HEK293T (cell line): ENCODE results near the gene PCSK5.

ENCODE experiments used
- CTCF ChIA-PET: fragments of 350-600 bp; formaldehyde crosslinking; extraction: SDS; loops from one replicate; lab custom pipeline; 2021; ENCODE audit warnings: antibody characterized with exemption, inconsistent platforms; lab: Yijun Ruan, JAX
- POLR2A ChIA-PET: fragments of 350-600 bp; formaldehyde crosslinking; extraction: SDS; loops from one replicate; lab custom pipeline; 2020; ENCODE audit warnings: antibody characterized with exemption, inconsistent platforms; lab: Yijun Ruan, JAX
- DNase-seq: peaks from one replicate; pipeline ENCODE4 v3.0.0; 2012; ENCODE audit warnings: mixed read lengths; ENCODE audit errors: extremely low spot score
- ARNT ChIP-seq: fragments of 450-650 bp; IDR thresholded peaks from 2 replicates; pipeline ENCODE4 v1.6.1; 2017; ENCODE audit warnings: mild to moderate bottlenecking
- BHLHE40 ChIP-seq: fragments of 450-650 bp; IDR thresholded peaks from 2 replicates; pipeline ENCODE4 v1.6.1; 2016; ENCODE audit warnings: mild to moderate bottlenecking, moderate library complexity, borderline replicate concordance
- CTBP1 ChIP-seq: fragments of 450-650 bp; IDR thresholded peaks from 2 replicates; pipeline ENCODE4 v1.6.1; 2016; ENCODE audit warnings: borderline replicate concordance
- ELF4 ChIP-seq: fragments of 450-650 bp; IDR thresholded peaks from 2 replicates; pipeline ENCODE4 v1.6.1; 2017; ENCODE audit warnings: antibody characterized with exemption
- FOXA1 ChIP-seq: fragments of 450-650 bp; IDR thresholded peaks from 2 replicates; pipeline ENCODE4 v1.6.1; 2016; ENCODE audit warnings: mild to moderate bottlenecking
- FOXK2 ChIP-seq: fragments of 450-650 bp; IDR thresholded peaks from 2 replicates; pipeline ENCODE4 v1.6.1; 2016; ENCODE audit warnings: mild to moderate bottlenecking
- FOXM1 ChIP-seq: fragments of 450-650 bp; IDR thresholded peaks from 2 replicates; pipeline ENCODE4 v1.6.1; 2017; ENCODE audit warnings: mild to moderate bottlenecking, borderline replicate concordance
- HDGF ChIP-seq: fragments of 450-650 bp; IDR thresholded peaks from 2 replicates; pipeline ENCODE4 v1.6.1; 2017; ENCODE audit warnings: antibody characterized with exemption, borderline replicate concordance
- L3MBTL2 ChIP-seq: fragments of 450-650 bp; conservative IDR thresholded peaks from 2 replicates; pipeline ENCODE4 v1.6.1; 2016; ENCODE audit warnings: mild to moderate bottlenecking
- LEF1 ChIP-seq: fragments of 450-650 bp; IDR thresholded peaks from 2 replicates; pipeline ENCODE4 v1.6.1; 2017; ENCODE audit warnings: mild to moderate bottlenecking, borderline replicate concordance
- NFRKB ChIP-seq: fragments of 450-650 bp; IDR thresholded peaks from 2 replicates; pipeline ENCODE4 v1.6.1; 2016; ENCODE audit warnings: mild to moderate bottlenecking, moderate library complexity
- PKNOX1 ChIP-seq: fragments of 450-650 bp; IDR thresholded peaks from 2 replicates; pipeline ENCODE4 v1.6.1; 2016
- SP1 ChIP-seq: fragments of 450-650 bp; IDR thresholded peaks from 2 replicates; pipeline ENCODE4 v1.6.1; 2017
- SUZ12 ChIP-seq: fragments of 450-650 bp; IDR thresholded peaks from 2 replicates; pipeline ENCODE4 v1.6.1; 2016; ENCODE audit warnings: mild to moderate bottlenecking
- TARDBP ChIP-seq: fragments of 450-650 bp; IDR thresholded peaks from 2 replicates; pipeline ENCODE4 v1.6.1; 2016
- ZNF384 ChIP-seq: fragments of 450-650 bp; IDR thresholded peaks from 2 replicates; pipeline ENCODE4 v1.6.1; 2016

Gene PCSK5

GRCh38 chr9:76221423-76221822 lies 330.9 kb downstream of the PCSK5 start:
- TF ChIP-seq HDGF: no peak
- DNase-seq: no peak
- CTCF ChIA-PET: interaction anchor here (0.6 kb wide), 1 partner anchor 163 kb away, joined by 3 read pairs; no protein-coding TSS in a partner anchor
- POLR2A ChIA-PET: no interaction called here

- no peak for DNase-seq
- CTCF ChIA-PET: no interaction called here
- POLR2A ChIA-PET: no interaction called here
- TF ChIP-seq FOXK2 (no peak), FOXA1 (no peak), SUZ12 (no peak), ZNF384 (no peak), CTBP1 (no peak), NFRKB (no peak), FOXM1 (no peak), BHLHE40 (no peak), PKNOX1 (no peak), L3MBTL2 (no peak), ELF4 (no peak), TARDBP (no peak), ARNT (no peak), LEF1 (no peak), HDGF (no peak), SP1 (no peak)
Measured at GRCh38 chr9:76223749-76224340, 333.4 kb downstream of the PCSK5 start.

- CTCF ChIA-PET: no interaction called here
- no peak for DNase-seq
- TF ChIP-seq SP1 (no peak), TARDBP (no peak), BHLHE40 (no peak), ELF4 (no peak), SUZ12 (no peak), NFRKB (no peak), FOXM1 (no peak), ARNT (no peak), FOXA1 (no peak), FOXK2 (no peak), CTBP1 (no peak), ZNF384 (no peak), PKNOX1 (no peak)
- POLR2A ChIA-PET: no interaction called here
Measured at GRCh38 chr9:76227156-76227555, 336.7 kb downstream of the PCSK5 start.

- DNase-seq: no peak
- ChIA-PET POLR2A (no interaction called here), CTCF (no interaction called here)
- TF ChIP-seq ELF4: no peak
- no peak for TF ChIP-seq ARNT
- no peak for TF ChIP-seq NFRKB
- no peak for TF ChIP-seq HDGF
- no peak for TF ChIP-seq FOXM1
- no peak for TF ChIP-seq ZNF384
- TF ChIP-seq LEF1: no peak
- no peak for TF ChIP-seq FOXK2
- TF ChIP-seq FOXA1: no peak
- no peak for TF ChIP-seq L3MBTL2
- no peak for TF ChIP-seq PKNOX1
- no peak for TF ChIP-seq BHLHE40
- no peak for TF ChIP-seq CTBP1
- TF ChIP-seq SUZ12: no peak
- TF ChIP-seq SP1: no peak
Measured at GRCh38 chr9:76231001-76231400, 340.5 kb downstream of the PCSK5 start.

- POLR2A ChIA-PET: no interaction called here
- CTCF ChIA-PET: no interaction called here
Measured at GRCh38 chr9:76232861-76233489, 342.5 kb downstream of the PCSK5 start.

GRCh38 chr9:76240578-76240977 lies 350.1 kb downstream of the PCSK5 start:
- no peak for DNase-seq
- ChIA-PET POLR2A (no interaction called here), CTCF (no interaction called here)

More at GRCh38 chr9:76232861-76233489, 342.5 kb downstream of the PCSK5 start:
- no peak for TF ChIP-seq FOXA1
- TF ChIP-seq TARDBP: no peak
- DNase-seq: no peak

More at GRCh38 chr9:76240578-76240977, 350.1 kb downstream of the PCSK5 start:
- no peak for TF ChIP-seq L3MBTL2
- no peak for TF ChIP-seq TARDBP
- no peak for TF ChIP-seq SP1
- TF ChIP-seq FOXM1: no peak
- no peak for TF ChIP-seq FOXK2
- no peak for TF ChIP-seq ARNT
- TF ChIP-seq HDGF: no peak
